B cell (primary cell): Measurements from ENCODE around the gene LSM4. TPM values are rescaled to one million over a fixed set of nuclear protein-coding genes. Genes with fewer than 3 reads are reported as not detected.

Source experiments
- polyA plus RNA-seq: library from polyadenylated mRNA; depleted of rRNA; stranded (reverse); fragments of >200 nt; gene quantifications from 2 replicates; pipeline ENCODE4 v1.2.3, GENCODE V29; 2012
- small RNA-seq: library from RNA; depleted of rRNA; stranded (forward); fragments of <200 nt; gene quantifications from one replicate; pipeline ENCODE3, GENCODE V24; 2012; ENCODE audit warnings: low replicate concordance, low read depth; ENCODE audit not compliant: insufficient read length
- total RNA-seq, 2 donors: library from RNA; stranded (reverse); fragments of 120-200 nt in 1 of 2; gene quantifications; 1 replicate in 1 of 2; 2 replicates in 1 of 2; pipeline versions ENCODE4 v1.2.3 to v1.2.4, GENCODE V29; 2013 to 2022

The LSM4 gene
- total and polyA plus RNA-seq, 2 donors (not counting 1 experiment from before 2014, with no cell fraction given): 66.3 to 86.1 TPM

Small RNA genes within 50 kb of the gene (small RNA-seq; reads per million reads assigned to genes)
- gene MIR3188 (not detected), gene RN7SL513P (not detected), gene RPL39P38 (not detected)

Other genes starting within 250 kb of the LSM4 start
- gene IL12RB1, start 236.1 kb downstream of the LSM4 start, total RNA-seq: 24.5 and 24.8 TPM in 2 replicates
- gene IL12RB1, start 236.1 kb downstream of the LSM4 start, polyA plus RNA-seq: 17.9 and 18.8 TPM in 2 replicates
- 85.5 and 90.7 TPM in 2 replicates for gene MAST3, start 225.3 kb downstream of the LSM4 start, total RNA-seq
- gene MAST3, start 225.3 kb downstream of the LSM4 start, polyA plus RNA-seq: 43.5 and 48.7 TPM in 2 replicates
- 13.7 and 15.8 TPM in 2 replicates for gene PIK3R2, start 169.9 kb downstream of the LSM4 start, total RNA-seq
- 8.5 and 8.9 TPM in 2 replicates for gene PIK3R2, start 169.9 kb downstream of the LSM4 start, polyA plus RNA-seq
- gene IFI30, start 149.3 kb downstream of the LSM4 start, total RNA-seq: 171 TPM in 2 replicates
- gene IFI30, start 149.3 kb downstream of the LSM4 start, polyA plus RNA-seq: 74.5 and 222 TPM in 2 replicates
- 6.5 and 8.6 TPM in 2 replicates for gene MPV17L2, start 129.9 kb downstream of the LSM4 start, total RNA-seq
- gene MPV17L2, start 129.9 kb downstream of the LSM4 start, polyA plus RNA-seq: 18.4 and 23.0 TPM in 2 replicates
- gene RAB3A, start 119.0 kb downstream of the LSM4 start, total RNA-seq: 9.6 and 10.4 TPM in 2 replicates
- gene RAB3A, start 119.0 kb downstream of the LSM4 start, polyA plus RNA-seq: 5.3 and 7.7 TPM in 2 replicates
- not detected in 2 replicates for gene PDE4C, start 96.6 kb downstream of the LSM4 start, total RNA-seq
- 0.13 TPM in 1 of 2 replicates, not detected in the other for gene PDE4C, start 96.6 kb downstream of the LSM4 start, polyA plus RNA-seq
- gene IQCN, start 48.6 kb downstream of the LSM4 start, total RNA-seq: 63.6 and 67.7 TPM in 2 replicates
- gene IQCN, start 48.6 kb downstream of the LSM4 start, polyA plus RNA-seq: 52.0 and 106 TPM in 2 replicates
- gene JUND, start 41.5 kb downstream of the LSM4 start, total RNA-seq: 608 and 628 TPM in 2 replicates
- 5,593 and 7,730 TPM in 2 replicates for gene JUND, start 41.5 kb downstream of the LSM4 start, polyA plus RNA-seq
- 14.1 and 17.6 TPM in 2 replicates for gene PGPEP1, start 17.5 kb upstream of the LSM4 start, total RNA-seq
- 16.3 and 20.9 TPM in 2 replicates for gene PGPEP1, start 17.5 kb upstream of the LSM4 start, polyA plus RNA-seq
- not detected in 2 replicates for gene GDF15, start 63.1 kb upstream of the LSM4 start, total RNA-seq
- gene GDF15, start 63.1 kb upstream of the LSM4 start, polyA plus RNA-seq: 0.17 and 0.19 TPM in 2 replicates
- gene LRRC25, start 74.5 kb upstream of the LSM4 start, total RNA-seq: 2.4 and 2.8 TPM in 2 replicates
- gene LRRC25, start 74.5 kb upstream of the LSM4 start, polyA plus RNA-seq: 3.3 and 5.7 TPM in 2 replicates
- gene SSBP4, start 96.3 kb upstream of the LSM4 start, total RNA-seq: 37.0 and 43.5 TPM in 2 replicates
- 53.5 and 64.2 TPM in 2 replicates for gene SSBP4, start 96.3 kb upstream of the LSM4 start, polyA plus RNA-seq
- 17.6 and 22.6 TPM in 2 replicates for gene ISYNA1, start 115.1 kb upstream of the LSM4 start, total RNA-seq
- gene ISYNA1, start 115.1 kb upstream of the LSM4 start, polyA plus RNA-seq: 28.3 and 41.9 TPM in 2 replicates
- 31.4 and 34.0 TPM in 2 replicates for gene ELL, start 199.0 kb upstream of the LSM4 start, total RNA-seq
- gene ELL, start 199.0 kb upstream of the LSM4 start, polyA plus RNA-seq: 21.2 and 24.4 TPM in 2 replicates
- gene FKBP8, start 220.5 kb upstream of the LSM4 start, total RNA-seq: 148 and 150 TPM in 2 replicates
- 138 and 163 TPM in 2 replicates for gene FKBP8, start 220.5 kb upstream of the LSM4 start, polyA plus RNA-seq
- gene KXD1, start 234.8 kb upstream of the LSM4 start, total RNA-seq: 88.5 and 90.0 TPM in 2 replicates
- gene KXD1, start 234.8 kb upstream of the LSM4 start, polyA plus RNA-seq: 138 and 166 TPM in 2 replicates
- 1,690 and 1,837 TPM in 2 replicates for gene UBA52, start 248.8 kb upstream of the LSM4 start, total RNA-seq
- gene UBA52, start 248.8 kb upstream of the LSM4 start, polyA plus RNA-seq: 4,684 and 5,694 TPM in 2 replicates